ENCODE results near the gene CNGA2. TPM values are rescaled to one million over a fixed set of nuclear protein-coding genes. Genes with fewer than 3 reads are reported as not detected.

The CNGA2 gene
- total and polyA plus RNA-seq, 9 of the 15 experiments (the other 6 are each of a cell fraction or from before 2014, with no cell fraction given) = not detected

GRCh38 chrX:151723156-151723760 is 11.3 kb upstream of the CNGA2 start:
- in situ Hi-C loops (cut with MboI) (no loop called here), intact Hi-C loops (cut with micrococcal nuclease) (loop anchor here (2.0 kb wide), 1 partner anchor 216 kb away; no protein-coding TSS in a partner anchor)
- FAIRE-seq (no peak), DNase-seq (ENCODE audit: extremely low read depth in 1 of 4, low spot score in 3 of 4) (no peak), ATAC-seq (no peak)
- WGBS (ENCODE audit: insufficient coverage, low coverage, missing lambda C conversion rate) = 6% methylated on average over 5 of the region's 7 CpGs
- H3K9me1 ChIP-seq (ENCODE audit: control insufficient read depth, insufficient read depth, low read length) = no peaks in the 10 kb centered on the region
- no peaks in the 10 kb centered on the region for H4K20me1 ChIP-seq (replicated peaks; ENCODE audit: control insufficient read depth, insufficient read depth, low read length)
- H3K4me1 ChIP-seq (replicated peaks in 1 of 2; ENCODE audit: control insufficient read depth in 2 of 2, insufficient read depth in 2 of 2, low read length in 2 of 2) = peaks cover 0 to 7% of the 10 kb centered on the region in 2 experiments; a peak in 2 of 5 replicates
- H3K36me3 ChIP-seq (ENCODE audit: control insufficient read depth, insufficient read depth, low read length) = no peaks in the 10 kb centered on the region
- H2AFZ ChIP-seq (ENCODE audit: low read depth, low read length) = no peak overlapping the region
- BruUV-seq (replicated peaks) = no TSS peak
- peaks cover 0 to 5% of the 10 kb centered on the region in 2 experiments; a peak in 1 of 5 replicates for H3K27me3 ChIP-seq (ENCODE audit: control insufficient read depth in 2 of 2, insufficient read depth in 2 of 2, low read length in 2 of 2)
- no peak overlapping the region for H3K27ac ChIP-seq (ENCODE audit: extremely low read depth, low read depth, low read length)
- no peaks in the 10 kb centered on the region for H3K9me3 ChIP-seq (replicated peaks; ENCODE audit: control insufficient read depth, insufficient read depth, low read depth, low read length)
- ChIA-PET POLR2A (interaction anchor here (0.6 kb wide), 2 partner anchors 677 to 1783 kb away, joined by 3 read pairs; no protein-coding TSS in a partner anchor), CTCF (ENCODE audit: low intra/inter-chr PET ratio) (interaction anchor here (0.7 kb wide), 1 partner anchor 218 kb away, joined by 3 read pairs; no protein-coding TSS in a partner anchor)
- no peak overlapping the region for H3K4me2 ChIP-seq (ENCODE audit: insufficient read depth, low read length)
- H3K4me3 ChIP-seq = no peak overlapping the region
- TF ChIP-seq ZNF174 (CRISPR knock-in tag; IDR thresholded peaks at IDR 0.05) (no peak), ZNF140 (CRISPR knock-in tag; IDR thresholded peaks at IDR 0.05) (no peak), E2F5 (CRISPR knock-in tag; IDR thresholded peaks at IDR 0.05) (no peak), NR4A1 (CRISPR knock-in tag; IDR thresholded peaks at IDR 0.05) (no peak), NR4A1 (tag; IDR thresholded peaks at IDR 0.05) (no peak), NBN (IDR thresholded peaks at IDR 0.05; ENCODE audit: low read depth) (no peak), TBL1XR1 (IDR thresholded peaks at IDR 0.05; ENCODE audit: low read length in 2 of 2) (no peak), DMBX1 (CRISPR knock-in tag; IDR thresholded peaks at IDR 0.05; ENCODE audit: borderline replicate concordance) (no peak), SMARCE1 (IDR thresholded peaks at IDR 0.05) (no peak)
- H3K79me2 ChIP-seq (ENCODE audit: control insufficient read depth, insufficient read depth, low read length) = no peaks in the 10 kb centered on the region
- H3K9ac ChIP-seq (ENCODE audit: insufficient read depth in 1 of 2, low read depth in 2 of 2, low read length in 2 of 2) = no peak overlapping the region

Measured in K562 (cell line).